GM19468 (cell line): ENCODE measurements around the gene SERP2.

Experiments used
- ATAC-seq: cut with Tn5 transposase; IDR thresholded peaks from one replicate; pipeline ENCODE4 v1.9.1; 2021; ENCODE audit warnings: mild to moderate bottlenecking, moderate library complexity, moderate number of reproducible peaks; ENCODE audit not compliant: unreplicated experiment; ENCODE audit errors: extremely low read depth

The SERP2 gene

GRCh38 chr13:44385847-44386246 is 12.2 kb downstream of the SERP2 start:
- ATAC-seq: no peak

- ATAC-seq: no peak
Observed at GRCh38 chr13:44386913-44387556, 13.4 kb downstream of the SERP2 start.

DNA sequence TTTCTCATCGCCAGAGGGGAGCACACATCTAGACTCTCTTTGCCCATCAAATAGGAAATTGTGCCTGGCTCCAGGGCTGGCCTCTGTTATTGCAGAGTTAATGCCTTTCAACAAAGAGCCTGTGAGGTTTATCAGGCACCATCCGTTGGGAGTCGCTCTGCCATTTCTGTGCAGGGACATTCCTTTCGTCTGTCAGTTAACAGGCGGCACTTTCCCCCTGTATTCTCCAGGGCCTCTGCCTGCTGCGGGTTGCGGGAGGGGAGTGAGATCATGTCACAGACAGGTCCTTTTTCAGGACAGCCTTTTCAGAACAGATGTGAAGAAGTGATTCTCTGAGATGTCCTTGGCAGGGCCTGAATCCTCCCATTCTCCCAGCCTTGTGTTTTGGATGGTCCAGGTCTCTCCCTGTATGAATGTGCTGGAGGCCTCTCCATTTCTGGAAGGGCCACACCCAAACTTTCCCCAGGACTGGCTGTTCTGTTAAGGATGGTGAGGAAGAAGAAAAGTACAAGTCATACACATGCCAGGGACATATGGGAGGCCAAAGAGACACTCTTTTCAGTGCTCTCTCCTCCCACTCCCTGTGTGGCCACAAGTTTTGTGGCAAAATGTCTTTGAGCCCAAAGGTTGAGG is 14.9 kb downstream of the SERP2 start:
- no peak for ATAC-seq

DNA sequence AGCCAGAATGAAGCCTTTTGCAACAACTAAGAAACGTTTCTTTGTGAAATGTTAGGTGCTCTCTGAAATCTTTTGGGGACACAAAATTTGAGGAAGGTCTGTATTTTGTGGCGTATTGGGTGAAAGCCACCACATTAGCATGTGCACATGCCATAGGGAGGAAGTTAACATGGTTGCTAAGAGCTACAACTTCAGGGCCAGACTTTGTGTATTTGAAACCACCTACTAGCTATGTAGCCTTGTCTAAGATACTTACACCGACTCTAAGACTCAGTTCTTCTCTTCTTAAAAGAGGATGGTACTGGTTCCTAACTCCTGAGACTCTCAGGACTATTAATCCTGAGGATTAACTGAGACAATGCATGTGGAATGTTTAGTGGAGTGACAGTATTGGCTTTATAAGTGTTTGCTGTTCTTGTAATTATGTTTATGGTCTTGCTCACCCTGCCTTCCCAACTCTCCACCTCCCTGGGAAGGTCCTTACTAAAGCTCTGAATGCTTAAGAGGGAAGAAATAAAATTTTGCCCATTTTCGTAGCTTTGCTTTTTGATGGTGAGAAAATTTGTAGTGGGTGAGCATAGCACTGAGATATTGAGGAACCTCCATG is 15.5 kb downstream of the SERP2 start:
- no peak for ATAC-seq

- no peak for ATAC-seq
Observed at GRCh38 chr13:44389876-44390275, 16.3 kb downstream of the SERP2 start.

DNA sequence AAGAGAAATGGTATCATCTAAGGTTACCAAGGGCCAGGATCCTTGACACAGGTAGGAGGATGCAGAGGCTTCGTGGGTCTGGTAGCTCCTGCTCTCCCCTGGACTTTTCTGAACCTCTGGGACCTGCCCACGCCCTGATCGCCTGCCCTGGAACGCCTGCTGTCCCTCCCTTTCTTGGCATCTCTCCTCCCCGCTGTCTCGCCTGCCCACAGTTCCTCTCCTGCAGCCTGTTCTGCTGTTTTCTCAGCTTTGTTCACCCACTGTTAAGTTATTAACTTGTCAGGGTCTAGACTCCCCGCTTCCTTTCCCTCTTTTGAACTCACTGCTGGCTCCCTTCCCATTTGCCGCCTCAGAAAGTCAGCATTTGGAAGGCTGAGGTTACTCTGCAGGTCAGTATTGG is 19.8 kb downstream of the SERP2 start:
- ATAC-seq: no peak

- ATAC-seq: no peak
Observed at GRCh38 chr13:44394658-44395057, 21.0 kb downstream of the SERP2 start.

DNA sequence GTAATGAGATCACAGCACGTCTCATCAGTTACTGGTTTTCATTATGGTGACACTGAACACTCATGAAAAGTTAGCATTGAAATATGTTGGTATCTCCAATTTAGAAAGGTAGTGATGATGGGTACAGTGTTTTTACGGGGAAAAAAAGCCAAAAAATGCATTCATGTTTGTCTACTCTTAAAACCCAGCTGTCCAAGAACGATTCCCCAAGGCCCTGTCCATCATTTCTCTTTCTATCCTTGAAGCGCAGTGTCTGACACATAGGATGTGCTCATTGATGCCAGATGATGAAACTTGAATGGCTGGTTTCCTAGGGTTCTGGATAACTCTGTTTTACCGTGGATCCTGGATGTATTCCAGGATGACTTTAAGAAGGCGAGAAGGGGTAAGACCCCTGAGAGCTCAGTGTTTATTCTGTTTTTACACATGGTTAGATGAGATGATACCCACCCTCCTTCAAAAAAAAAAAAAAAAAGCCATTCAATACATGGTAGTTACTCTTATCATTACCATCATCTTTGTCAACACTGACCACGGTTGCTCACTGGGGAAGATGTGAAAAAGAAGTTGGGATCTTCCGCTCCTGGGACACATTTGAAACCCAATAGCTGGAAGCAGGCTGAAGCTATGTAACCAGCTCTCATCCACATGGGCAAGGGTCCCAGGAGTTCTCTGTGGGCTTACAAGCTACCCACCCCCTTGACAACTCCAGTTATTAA is 22.5 kb downstream of the SERP2 start:
- no peak for ATAC-seq

DNA sequence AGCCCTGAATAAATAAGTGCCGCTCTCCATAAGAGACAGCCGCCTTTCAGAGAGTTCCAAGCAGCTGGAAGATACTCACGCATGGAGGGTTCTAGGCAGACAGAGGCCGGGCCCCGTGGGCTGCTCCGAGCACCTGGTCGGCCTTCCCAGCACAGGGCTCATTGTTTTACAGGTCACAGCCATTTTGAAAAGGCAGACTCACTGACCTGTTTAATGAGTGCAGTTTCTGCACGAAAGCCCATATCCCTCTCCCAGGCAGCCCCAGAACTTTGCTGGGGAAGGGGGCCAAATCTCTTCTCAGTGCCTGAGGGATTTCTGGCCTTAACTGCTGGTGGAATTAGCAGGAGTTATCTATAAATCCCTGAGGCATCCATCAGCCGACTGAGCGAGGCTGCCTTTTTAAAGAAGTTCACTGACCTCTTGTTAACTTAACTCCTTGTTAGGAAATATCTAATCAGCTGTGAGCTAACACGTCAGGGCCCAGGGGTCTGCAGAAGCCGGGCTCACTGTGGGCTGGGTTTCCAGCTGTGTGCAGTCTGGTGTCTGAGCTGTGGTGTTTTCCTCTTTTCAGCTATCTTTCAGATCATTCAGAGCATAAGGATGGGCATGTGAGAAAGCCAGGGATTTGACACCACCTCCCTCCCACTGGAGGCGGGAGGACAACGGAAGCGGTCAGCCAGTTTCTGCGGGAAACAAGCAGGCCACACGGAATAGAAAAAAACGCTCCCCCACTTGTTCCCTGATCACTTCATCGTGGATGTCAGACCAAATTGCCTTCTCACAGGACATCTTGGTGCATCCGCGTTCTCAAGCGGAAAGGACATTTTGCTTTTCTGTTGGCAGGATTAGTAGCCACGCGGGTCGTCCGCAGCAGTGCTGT is 23.3 kb downstream of the SERP2 start:
- ATAC-seq: no peak

DNA sequence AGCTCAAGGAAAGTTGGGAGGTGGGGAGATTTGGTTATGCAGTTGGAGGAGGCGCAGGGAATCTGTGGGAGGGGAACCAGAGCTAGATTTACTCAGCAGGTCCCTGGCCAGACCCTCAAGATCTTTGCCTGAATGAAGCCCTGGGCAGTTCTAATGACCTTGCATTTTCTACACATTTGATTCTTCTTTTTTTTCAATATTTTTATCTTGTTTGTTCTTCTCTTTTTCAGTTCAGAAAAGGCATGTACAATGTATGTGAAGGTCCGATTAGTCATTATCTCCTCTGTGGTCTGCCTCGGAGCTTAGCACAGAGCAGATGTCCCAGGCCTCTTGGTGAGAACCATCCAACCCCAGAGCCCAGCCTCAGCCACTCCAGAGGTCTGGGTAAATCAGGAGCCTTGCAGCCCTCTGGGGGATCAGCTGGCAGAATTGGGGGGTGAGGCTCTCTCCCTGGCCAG is 24.2 kb downstream of the SERP2 start:
- no peak for ATAC-seq

DNA sequence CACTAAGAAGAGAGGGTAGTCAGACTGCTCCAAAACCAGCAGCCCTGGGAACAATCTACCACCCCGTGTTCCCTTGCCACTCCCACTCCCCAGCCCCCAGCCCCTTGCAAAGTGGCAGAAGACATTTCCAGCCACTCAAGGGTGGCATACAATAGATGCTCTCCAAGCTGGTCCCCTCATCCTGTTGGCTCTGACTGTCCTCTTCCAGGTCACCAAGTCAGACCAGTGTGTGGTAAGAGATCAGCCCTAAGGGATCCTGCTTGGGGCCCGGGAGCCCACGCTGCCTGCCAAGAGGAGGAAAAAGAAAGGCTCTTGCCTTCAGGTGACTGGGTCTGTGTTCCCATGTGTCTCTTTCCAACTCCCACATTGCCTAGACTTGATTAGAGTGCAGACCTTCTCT is 25.0 kb downstream of the SERP2 start:
- no peak for ATAC-seq

DNA sequence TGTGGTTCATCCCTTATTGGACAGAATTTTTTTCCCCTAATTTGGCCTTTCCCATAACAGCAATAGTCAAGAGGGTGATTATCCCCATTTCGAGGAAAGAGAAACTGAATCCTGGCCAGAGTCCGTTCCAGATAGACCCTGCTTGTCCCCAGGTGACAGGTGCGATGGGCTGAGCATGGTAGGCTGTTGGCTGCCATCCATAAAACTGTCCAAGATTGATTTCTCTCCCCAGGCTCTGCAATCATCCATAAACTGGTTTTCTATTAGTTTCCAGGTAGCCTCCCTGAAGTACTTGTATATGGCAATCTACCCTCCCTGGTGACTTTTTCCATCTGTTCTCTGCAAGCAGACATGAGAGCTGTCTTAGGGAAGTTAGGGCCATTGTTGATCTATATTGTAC is 25.4 kb downstream of the SERP2 start:
- ATAC-seq: no peak

DNA sequence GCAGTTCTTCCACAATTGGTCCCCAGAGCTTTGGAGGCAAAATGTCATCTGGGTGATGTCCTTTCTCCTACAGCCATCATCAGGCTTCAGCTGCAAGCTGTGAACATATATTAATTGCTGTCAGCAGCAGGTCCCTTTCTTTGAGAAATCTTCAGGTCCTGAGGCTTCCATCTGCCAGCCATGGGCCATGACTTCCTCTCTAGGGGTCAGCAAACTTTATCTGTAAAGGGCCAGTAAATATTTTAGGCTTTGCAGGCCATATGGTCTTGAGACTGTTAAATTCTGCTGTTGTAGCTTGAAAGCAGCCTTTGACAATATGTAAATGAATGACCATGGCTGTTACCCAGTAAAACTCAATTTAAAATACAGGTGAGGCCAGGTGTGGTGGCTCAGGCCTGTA is 27.1 kb downstream of the SERP2 start:
- ATAC-seq: no peak

DNA sequence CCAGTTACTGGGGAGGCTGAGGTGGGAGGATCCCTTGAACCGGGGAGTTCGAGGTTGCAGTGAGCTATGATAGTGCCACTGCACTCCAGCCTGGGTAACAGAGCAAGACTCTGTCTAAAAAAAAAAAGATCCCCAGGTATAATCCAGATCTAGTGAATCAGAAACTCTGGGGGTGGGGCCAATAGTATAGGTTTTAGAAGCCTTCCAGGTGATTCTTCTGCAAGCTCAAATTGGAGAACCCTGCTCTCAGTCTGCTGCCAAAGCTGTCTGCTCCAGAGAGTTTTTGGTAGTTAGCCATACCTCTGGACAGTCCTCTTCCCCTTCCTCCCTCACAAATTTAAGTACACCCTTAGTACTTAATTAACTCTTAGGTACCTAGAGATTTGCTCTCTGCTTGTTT is 28.0 kb downstream of the SERP2 start:
- no peak for ATAC-seq

DNA sequence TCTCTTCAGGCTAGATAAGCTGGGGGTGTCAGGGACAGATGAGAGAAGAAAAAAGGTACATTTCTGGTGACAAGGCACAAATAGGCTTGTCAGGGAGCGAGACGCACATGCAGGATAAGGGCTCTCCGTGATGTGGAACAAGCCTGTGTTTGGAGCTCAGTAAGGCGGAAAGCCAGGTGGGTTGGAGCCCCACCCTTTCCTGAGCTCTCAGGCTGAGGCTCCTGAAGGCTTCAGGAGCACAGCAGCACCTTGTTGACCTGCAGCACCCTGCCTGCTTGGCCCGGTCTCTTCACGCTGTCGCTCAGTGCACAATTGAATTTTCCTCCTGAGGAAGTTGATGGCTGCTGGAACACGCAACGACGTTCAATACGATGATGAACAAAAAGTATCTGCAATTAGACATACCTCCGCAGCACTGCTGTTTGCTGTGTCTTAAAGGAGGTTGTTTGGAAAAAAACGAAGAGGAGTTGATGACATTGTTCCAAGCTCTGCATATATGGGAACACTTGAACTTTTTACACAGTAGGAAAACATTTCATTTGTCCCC is 29.3 kb downstream of the SERP2 start:
- ATAC-seq: no peak

GRCh38 chr13:44403461-44404056 is 29.9 kb downstream of the SERP2 start:
- no peak for ATAC-seq

DNA sequence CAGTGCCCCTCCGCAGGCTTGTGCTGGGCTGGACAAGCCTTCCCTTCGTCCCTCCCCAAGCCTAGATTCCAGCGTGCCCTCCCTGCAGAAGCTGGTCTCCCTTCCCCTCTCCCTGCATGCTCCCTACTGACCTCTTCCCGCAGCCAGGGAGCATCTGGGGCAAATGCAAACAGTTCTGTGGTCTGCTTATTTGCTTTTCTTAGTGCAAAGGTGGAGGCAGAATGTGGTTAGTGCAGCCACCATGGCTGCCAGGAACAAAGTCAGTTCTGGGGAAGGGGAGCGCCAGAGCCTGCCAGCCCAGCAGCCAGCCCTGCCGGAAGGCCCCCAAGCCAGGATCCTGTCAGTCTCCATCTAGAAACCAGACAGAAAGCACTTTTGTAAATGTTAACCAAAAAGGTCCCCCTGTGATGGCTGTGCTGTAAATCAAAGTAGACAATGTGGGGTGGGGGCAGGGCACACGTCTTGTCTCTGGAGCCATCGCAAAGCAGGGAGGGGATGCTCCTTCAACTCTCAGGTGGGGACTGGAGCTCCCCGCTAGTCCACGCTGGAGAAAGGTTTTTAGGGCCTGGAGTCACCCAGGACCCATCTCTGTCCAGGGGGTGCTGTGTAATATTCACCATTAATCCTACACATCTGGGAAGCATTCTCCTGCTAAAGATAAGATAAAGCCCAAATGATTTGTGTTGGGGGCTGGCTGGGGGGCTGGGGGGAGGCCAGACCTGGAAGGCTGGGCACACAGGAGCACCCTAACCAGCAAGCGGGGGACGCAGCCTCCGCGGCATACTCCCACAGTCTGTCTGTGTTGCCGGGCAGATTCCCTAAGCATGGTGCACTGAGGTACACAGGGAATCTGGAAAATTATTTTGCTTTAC is 30.9 kb downstream of the SERP2 start:
- ATAC-seq: no peak

DNA sequence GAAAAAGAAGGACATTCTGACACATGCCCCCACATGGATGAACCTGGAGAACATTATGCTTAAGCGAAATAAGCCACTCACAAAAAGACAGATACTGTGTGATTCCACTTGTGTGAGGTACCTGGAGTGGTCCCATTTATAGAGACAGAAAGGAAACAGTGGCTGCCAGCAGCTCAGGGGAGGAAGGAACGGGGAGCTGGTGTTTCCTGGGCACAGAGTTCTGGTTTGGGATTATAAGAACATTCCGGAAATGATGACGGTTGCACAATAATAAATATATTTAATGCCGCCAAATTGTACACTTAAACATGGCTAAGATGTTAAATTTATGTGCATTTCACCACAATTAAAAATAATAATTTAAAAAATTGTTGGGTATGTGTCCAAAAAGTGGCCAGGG is 33.0 kb downstream of the SERP2 start:
- ATAC-seq: no peak

DNA sequence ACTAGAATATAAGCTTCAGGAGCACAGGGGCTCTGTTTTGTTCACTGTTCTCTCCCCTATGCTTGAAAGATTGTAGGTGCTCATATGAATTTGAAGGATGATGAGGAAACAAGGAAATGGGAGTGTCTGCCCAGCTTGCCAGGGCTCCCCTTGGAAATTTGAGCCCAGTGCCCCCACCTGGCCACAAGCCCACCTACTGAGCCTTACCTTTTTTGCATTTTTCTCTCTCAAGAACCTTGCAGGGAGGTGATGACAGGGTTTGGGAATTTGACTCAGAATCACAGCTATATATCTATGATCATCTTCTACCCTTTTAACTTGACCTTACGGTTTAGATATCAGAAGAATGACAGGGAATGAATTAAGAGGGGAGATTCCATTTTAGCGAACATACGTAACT is 33.8 kb downstream of the SERP2 start:
- ATAC-seq: no peak
